Measurements from ENCODE around the gene WBP2. TPM values are rescaled to one million over a fixed set of nuclear protein-coding genes. Genes with fewer than 3 reads are reported as not detected.

Gene WBP2
- total and polyA plus RNA-seq, 2 of the 13 experiments (the other 11 are each of a cell fraction or from before 2014, with no cell fraction given), result 29.2 to 29.5 TPM

DNA sequence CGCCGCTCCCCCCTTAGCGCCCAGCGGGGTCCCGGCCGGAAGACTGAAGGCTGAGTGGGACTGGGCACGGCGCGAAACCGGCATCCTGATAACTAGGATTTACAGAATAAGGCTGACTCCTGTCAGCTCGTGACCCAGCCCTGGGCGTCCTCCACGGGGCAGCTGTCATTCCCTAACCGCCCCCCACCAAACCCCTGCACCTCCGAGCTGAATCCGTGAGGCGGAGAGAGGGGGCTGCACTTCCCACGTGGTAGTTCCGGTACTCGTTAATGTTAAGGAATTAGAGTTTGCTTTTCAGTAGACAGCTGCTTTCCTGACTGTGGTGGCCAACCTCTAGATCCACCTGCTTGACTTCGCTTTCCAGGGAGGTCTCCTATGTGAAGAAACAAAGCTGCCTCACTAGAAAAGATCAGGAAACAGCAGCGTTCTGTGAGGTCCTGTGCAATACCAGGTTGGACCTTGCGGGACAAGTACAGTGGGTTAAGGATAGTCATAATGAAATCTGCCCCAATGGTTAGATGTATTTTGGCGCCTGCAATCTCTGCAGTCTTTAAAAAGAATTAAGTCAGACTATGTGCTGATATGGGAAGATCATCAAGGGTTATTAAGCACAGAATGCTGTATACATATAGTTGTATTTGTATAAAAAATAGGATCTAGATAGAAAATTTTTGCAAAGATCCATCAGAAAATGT is 1.1 kb upstream of the WBP2 start (continued):
- TF ChIP-seq, protein P1, sequence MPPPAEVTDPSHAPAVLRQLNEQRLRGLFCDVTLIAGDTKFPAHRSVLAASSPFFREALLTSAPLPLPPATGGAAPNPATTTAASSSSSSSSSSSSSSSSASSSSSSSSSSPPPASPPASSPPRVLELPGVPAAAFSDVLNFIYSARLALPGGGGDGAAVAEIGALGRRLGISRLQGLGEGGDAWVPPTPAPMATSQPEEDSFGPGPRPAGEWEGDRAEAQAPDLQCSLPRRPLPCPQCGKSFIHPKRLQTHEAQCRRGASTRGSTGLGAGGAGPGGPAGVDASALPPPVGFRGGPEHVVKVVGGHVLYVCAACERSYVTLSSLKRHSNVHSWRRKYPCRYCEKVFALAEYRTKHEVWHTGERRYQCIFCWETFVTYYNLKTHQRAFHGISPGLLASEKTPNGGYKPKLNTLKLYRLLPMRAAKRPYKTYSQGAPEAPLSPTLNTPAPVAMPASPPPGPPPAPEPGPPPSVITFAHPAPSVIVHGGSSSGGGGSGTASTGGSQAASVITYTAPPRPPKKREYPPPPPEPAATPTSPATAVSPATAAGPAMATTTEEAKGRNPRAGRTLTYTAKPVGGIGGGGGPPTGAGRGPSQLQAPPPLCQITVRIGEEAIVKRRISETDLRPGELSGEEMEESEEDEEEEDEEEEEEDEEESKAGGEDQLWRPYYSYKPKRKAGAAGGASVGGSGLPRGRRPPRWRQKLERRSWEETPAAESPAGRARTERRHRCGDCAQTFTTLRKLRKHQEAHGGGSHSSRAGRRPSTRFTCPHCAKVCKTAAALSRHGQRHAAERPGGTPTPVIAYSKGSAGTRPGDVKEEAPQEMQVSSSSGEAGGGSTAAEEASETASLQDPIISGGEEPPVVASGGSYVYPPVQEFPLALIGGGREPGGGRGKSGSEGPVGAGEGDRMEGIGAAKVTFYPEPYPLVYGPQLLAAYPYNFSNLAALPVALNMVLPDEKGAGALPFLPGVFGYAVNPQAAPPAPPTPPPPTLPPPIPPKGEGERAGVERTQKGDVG (CRISPR knock-in tag; IDR thresholded peaks at IDR 0.05; ENCODE audit: borderline replicate concordance), result no peak
- TF ChIP-seq, protein P2, sequence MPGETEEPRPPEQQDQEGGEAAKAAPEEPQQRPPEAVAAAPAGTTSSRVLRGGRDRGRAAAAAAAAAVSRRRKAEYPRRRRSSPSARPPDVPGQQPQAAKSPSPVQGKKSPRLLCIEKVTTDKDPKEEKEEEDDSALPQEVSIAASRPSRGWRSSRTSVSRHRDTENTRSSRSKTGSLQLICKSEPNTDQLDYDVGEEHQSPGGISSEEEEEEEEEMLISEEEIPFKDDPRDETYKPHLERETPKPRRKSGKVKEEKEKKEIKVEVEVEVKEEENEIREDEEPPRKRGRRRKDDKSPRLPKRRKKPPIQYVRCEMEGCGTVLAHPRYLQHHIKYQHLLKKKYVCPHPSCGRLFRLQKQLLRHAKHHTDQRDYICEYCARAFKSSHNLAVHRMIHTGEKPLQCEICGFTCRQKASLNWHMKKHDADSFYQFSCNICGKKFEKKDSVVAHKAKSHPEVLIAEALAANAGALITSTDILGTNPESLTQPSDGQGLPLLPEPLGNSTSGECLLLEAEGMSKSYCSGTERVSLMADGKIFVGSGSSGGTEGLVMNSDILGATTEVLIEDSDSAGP (CRISPR knock-in tag; IDR thresholded peaks at IDR 0.05; ENCODE audit: borderline replicate concordance), result no peak; the same call in 1 of the 2 replicates
- TF ChIP-seq ZNF143 (CRISPR knock-in tag; IDR thresholded peaks at IDR 0.05) (no peak), ZFY (CRISPR knock-in tag; IDR thresholded peaks at IDR 0.05) (no peak), MXD3 (CRISPR knock-in tag; IDR thresholded peaks at IDR 0.05) (0 out of 2 replicates have a peak, but pooled peaks have one; percentile 9), ZSCAN9 (CRISPR knock-in tag; IDR thresholded peaks at IDR 0.05; ENCODE audit: borderline replicate concordance) (no peak), TEAD3 (CRISPR knock-in tag; optimal IDR thresholded peaks at IDR 0.05; ENCODE audit: borderline replicate concordance) (peak; percentile 19), ZNF263 (CRISPR knock-in tag; IDR thresholded peaks at IDR 0.05) (peak; percentile 1; the same call in 1 of the 2 replicates), NFYC (CRISPR knock-in tag; IDR thresholded peaks at IDR 0.05) (no peak), MAFF (IDR thresholded peaks at IDR 0.05; ENCODE audit: low read depth, low read length) (no peak), ZNF569 (CRISPR knock-in tag; IDR thresholded peaks at IDR 0.05; ENCODE audit: borderline replicate concordance) (peak; percentile 9; the same call in 1 of the 2 replicates), CENPX (CRISPR knock-in tag; IDR thresholded peaks at IDR 0.05) (no peak), ZNF232 (CRISPR knock-in tag; IDR thresholded peaks at IDR 0.05; ENCODE audit: borderline replicate concordance) (0 out of 2 replicates have a peak, but pooled peaks have one; percentile 18), ZNF329 (CRISPR knock-in tag; IDR thresholded peaks at IDR 0.05; ENCODE audit: low read depth) (no peak), ZNF766 (CRISPR knock-in tag; IDR thresholded peaks at IDR 0.05; ENCODE audit: borderline replicate concordance) (peak; percentile 19; the same call in 1 of the 2 replicates)
- TF ChIP-seq, protein P3, sequence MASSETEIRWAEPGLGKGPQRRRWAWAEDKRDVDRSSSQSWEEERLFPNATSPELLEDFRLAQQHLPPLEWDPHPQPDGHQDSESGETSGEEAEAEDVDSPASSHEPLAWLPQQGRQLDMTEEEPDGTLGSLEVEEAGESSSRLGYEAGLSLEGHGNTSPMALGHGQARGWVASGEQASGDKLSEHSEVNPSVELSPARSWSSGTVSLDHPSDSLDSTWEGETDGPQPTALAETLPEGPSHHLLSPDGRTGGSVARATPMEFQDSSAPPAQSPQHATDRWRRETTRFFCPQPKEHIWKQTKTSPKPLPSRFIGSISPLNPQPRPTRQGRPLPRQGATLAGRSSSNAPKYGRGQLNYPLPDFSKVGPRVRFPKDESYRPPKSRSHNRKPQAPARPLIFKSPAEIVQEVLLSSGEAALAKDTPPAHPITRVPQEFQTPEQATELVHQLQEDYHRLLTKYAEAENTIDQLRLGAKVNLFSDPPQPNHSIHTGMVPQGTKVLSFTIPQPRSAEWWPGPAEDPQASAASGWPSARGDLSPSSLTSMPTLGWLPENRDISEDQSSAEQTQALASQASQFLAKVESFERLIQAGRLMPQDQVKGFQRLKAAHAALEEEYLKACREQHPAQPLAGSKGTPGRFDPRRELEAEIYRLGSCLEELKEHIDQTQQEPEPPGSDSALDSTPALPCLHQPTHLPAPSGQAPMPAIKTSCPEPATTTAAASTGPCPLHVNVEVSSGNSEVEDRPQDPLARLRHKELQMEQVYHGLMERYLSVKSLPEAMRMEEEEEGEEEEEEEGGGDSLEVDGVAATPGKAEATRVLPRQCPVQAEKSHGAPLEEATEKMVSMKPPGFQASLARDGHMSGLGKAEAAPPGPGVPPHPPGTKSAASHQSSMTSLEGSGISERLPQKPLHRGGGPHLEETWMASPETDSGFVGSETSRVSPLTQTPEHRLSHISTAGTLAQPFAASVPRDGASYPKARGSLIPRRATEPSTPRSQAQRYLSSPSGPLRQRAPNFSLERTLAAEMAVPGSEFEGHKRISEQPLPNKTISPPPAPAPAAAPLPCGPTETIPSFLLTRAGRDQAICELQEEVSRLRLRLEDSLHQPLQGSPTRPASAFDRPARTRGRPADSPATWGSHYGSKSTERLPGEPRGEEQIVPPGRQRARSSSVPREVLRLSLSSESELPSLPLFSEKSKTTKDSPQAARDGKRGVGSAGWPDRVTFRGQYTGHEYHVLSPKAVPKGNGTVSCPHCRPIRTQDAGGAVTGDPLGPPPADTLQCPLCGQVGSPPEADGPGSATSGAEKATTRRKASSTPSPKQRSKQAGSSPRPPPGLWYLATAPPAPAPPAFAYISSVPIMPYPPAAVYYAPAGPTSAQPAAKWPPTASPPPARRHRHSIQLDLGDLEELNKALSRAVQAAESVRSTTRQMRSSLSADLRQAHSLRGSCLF (CRISPR knock-in tag; IDR thresholded peaks at IDR 0.05; ENCODE audit: borderline replicate concordance), result no peak
- TF ChIP-seq, protein P4, sequence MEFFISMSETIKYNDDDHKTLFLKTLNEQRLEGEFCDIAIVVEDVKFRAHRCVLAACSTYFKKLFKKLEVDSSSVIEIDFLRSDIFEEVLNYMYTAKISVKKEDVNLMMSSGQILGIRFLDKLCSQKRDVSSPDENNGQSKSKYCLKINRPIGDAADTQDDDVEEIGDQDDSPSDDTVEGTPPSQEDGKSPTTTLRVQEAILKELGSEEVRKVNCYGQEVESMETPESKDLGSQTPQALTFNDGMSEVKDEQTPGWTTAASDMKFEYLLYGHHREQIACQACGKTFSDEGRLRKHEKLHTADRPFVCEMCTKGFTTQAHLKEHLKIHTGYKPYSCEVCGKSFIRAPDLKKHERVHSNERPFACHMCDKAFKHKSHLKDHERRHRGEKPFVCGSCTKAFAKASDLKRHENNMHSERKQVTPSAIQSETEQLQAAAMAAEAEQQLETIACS (CRISPR knock-in tag; IDR thresholded peaks at IDR 0.05), result 0 out of 2 replicates have a peak, but pooled peaks have one; percentile 2

All from HepG2 (cell line).